GM21619 (cell line): ENCODE measurements around the gene PLXNA2.

ENCODE experiments used
- ATAC-seq: cut with Tn5 transposase; IDR thresholded peaks from one replicate; pipeline ENCODE4 v1.9.1; 2021; ENCODE audit not compliant: unreplicated experiment

Gene PLXNA2

DNA sequence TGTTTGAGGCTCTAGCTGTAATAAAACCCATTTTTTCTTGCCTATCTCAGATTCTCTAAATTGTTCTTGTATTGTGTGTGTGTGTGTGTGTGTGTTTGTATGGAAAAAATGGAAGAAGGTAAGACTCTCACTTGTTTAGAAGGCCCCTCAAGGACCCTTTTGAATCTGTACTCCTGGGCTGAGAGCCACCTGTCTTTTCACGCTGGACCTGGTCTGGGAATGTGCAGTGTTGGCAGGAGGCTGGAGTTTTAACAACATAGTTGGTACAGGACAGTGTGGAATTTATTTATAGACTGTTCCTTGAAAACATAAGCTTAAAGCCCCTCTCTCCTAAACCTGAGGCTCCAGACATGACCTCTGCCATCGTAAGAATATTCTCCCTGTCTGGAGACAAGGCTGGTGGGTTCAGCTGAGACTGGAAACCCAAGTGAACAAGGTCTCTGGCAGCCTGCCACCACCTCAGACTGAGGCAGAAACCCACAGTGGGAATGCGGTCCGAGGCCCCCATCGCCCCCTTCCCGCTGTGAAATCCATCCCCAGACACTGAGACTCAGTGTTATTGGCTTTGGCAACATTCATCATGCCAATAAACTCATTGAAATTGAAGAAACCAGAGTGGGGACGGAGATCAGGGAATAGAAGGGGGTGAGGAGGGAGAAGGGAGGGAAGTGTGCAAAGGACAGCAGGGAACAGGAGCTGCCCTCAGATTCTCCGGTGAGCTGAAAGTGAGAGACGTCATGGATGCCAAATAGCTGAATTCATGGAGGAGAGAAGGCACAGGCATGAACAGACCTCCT is 24.6 kb upstream of the PLXNA2 start:
- no peak for ATAC-seq

DNA sequence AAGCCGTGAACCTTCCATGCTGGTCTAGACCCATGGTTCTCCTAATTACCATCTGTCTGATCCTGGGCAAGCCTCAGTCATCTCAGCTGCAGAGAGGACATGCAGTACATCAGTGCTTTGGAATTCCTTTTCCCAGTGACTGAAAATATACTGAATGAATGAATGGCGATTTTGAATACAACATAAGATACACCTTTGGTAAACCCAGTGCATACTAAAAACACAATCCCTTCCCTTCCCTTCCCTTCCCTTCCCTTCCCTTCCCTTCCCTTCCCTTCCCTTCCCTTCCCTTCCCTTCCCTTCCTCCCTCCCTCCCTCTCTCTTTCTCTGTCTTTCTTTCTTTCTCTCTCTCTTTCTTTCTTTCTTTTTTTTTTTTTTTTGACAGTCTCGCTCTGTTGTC is 21.3 kb upstream of the PLXNA2 start:
- no peak for ATAC-seq

DNA sequence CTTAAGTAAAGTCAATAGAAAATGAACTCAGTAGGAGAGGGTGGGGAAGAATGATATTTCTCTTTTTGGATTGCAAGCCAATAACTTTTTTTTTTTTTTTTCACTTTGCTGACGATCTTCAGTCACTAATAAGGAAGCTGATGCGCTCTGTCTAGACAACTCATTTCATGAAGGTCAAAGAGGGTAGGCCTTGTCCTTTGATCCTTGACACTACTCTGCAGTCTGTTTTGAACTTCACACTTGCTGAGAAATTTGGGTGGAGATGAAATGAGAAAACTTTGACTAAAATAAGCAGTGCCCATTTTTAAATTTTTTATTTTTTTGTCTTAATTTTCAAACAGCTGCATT is 20.9 kb upstream of the PLXNA2 start:
- ATAC-seq = no peak

DNA sequence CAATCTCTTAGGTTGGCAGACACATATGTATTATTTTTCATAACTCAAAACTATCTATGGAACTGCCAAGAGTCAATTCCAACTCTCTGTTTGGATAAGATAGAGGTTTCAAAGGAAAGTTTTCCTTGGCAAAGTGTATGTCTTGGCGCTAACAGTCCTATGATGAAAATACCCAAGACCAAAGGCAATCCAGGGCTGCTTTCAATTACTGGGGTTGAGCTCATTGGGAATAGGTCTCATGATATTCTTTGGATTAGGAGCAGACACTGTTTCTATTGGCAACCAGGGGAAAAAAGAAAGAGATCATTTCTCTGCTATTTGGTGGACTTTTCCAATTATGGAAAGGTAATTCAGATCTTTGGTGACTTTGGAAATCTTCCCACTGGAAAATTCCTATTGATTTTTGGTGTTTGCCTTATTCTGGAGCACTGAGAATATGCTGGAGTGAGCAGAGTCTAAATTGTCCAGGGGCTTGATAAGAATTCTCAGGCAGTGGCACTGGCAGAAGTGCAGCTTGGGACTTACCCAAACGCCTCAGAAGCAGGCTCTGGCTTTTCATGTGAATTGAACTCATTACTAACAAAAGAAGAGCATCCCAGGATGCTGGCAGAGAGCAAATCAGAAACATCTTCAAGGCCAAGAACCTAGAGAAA is 20.4 kb upstream of the PLXNA2 start:
- ATAC-seq = no peak

DNA sequence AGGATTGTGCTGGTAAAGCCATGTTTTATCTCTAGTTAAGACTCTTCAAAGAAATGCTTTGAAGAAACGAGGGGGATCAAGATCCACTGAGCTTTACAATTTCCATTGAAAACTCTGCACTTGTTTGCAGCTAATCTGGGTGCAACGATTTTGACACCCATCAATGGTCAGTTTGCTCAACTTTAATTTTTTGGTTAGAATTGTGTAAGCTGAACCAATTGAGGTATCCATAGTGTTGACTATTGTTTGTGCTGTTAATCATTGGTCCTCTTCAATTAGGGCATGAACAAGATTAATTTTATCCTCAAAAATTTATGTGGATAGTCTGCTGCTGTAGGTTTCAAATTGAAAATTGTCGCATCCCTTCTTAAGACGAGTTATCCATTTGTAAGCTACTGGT is 17.7 kb upstream of the PLXNA2 start:
- ATAC-seq = no peak

DNA sequence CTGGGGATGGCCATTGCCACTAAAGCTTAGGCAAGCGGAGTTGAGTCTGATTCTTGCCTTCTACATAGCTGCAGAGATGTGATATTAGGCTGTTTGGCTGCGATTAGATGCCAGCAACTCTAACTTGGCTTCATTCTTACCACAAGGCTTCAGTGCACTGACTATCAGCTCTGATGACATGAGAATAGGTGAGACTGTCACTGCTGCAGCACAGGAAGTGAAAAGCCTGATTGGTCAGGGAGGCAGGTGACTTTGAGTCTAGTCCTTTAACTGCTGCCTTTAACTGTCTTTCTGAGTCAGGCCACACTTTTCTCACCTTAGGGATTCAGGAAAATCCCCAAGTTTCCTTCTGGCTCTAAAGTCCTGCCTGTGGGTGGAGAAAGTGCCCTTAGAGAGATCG is 14.1 kb upstream of the PLXNA2 start:
- no peak for ATAC-seq

DNA sequence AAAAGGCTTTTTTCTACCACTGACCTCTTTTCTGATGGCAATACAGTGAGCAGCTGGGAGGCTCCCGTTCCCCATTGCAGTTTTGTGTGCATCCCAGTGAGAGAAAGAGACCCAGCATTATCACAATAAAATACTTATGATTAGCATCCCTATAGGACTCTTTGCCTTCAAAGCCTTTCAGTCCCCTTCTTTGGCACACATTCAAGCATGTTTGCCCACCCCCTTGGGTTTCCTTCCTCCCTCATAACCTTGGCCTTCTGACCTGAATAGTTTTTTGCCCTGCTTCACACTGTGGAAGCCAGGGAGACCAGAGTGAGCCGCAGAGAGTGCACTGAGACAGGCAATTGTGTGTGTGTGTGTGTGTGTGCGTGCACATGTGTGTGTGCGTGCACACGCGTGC is 13.2 kb upstream of the PLXNA2 start:
- ATAC-seq = no peak

DNA sequence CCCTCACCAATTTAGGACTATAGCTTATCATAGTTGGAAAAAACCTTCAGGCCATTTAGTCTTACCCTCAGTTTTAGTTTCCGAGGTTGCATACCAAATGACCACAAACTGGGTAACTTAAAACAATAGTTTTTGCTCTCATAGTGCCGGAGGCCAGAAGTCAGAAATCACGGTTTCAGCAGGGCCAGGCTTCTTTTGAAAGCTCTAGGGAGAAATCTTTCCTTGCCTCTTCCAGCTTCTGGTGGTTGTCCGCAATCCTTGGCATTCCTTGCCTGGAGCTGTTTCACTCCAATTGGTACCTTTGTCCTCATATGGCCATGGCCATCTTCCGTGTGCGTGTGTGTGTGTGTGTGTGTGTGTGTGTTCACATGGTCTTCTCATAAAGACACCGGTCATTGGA is 12.4 kb upstream of the PLXNA2 start:
- ATAC-seq = no peak

DNA sequence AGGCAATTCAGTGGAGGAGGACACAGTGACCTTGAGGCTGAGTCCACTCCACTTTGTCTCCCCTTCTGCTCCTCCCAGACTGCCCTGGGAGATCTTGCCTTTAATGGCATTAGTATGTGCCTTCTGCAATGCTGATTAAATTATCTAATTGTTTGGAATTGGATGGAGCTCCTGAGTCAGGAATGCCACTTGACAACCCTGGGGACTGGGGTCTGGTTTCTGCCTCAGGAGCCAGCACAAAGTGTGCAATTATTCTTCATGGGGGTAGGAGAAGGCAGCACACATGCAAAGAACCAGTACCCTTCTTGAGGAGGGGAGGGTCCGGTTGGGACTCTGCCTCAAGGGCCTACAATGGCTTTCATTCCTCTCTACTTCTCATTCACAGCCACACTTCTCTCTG is 11.9 kb upstream of the PLXNA2 start:
- ATAC-seq = no peak

DNA sequence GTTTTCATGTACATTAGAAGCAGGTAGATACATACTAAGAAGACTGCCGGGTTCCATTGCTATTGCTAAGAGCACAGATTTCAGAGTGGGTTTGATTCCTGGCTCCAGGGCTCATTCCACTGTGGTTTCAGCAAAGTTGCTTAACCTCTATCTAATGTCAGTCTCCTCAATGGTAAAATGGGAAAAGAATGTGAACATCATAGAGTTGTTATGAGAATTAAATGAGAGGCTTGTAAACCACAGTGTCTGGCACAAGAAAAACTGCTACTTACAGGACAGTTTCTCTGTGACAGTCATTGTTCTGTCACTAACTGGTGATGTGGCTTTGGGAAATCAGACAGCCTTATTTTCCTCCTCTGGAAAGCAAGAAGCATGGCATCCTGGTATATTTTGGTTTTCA is 10.7 kb upstream of the PLXNA2 start:
- ATAC-seq = no peak

DNA sequence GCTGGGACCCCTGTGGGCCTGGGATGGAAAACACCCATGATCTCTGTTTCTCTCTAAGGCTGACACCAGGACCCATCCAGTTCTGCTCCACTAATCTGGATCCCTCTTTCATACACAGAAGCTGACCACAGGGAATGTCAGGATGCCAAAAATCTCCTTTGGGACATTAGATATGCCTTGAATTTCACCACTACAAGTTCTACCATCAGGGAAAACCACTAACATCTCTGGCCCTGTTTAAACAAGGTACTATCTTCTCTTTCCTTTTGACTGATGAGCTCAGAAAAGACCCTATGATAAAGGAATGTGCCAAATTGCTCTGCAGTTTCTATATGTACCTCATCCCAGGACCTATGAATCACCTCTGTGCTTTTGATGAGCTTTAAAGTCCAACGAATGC is 10.2 kb upstream of the PLXNA2 start:
- no peak for ATAC-seq

DNA sequence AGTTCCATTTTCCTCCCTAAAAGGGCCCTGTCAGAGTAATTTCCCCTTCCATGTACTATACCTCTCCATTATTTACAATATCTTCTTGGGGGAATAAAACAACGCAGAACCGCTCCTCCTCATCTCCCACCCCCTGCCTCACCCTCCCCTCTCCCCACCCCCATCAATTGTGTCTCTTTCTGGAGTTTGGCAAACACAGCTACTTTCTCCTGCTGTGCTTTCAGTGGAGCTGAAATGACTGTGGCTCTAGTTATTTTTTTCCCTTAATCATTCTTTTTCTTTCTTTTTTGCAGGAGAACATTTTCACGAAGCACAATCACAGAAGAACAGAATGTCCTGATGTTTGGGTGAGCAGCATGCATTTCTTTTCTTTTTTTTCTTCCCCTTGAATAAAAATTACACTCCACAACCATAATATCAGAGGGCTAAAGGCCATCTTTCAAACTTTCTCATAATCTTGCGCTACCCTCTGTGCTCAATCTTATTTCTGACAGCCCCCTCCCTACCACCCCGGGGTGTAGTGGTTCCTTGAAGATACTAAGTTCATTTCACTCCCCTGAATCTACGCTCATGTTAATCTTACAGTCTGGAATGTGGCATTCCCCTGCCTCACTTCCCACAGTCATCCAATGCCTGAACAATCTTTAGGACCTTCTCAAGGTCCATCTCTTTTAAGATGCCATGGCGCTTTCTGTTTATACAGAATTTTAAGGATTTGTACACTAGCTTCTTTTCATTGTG is 8.8 kb upstream of the PLXNA2 start:
- ATAC-seq = no peak

DNA sequence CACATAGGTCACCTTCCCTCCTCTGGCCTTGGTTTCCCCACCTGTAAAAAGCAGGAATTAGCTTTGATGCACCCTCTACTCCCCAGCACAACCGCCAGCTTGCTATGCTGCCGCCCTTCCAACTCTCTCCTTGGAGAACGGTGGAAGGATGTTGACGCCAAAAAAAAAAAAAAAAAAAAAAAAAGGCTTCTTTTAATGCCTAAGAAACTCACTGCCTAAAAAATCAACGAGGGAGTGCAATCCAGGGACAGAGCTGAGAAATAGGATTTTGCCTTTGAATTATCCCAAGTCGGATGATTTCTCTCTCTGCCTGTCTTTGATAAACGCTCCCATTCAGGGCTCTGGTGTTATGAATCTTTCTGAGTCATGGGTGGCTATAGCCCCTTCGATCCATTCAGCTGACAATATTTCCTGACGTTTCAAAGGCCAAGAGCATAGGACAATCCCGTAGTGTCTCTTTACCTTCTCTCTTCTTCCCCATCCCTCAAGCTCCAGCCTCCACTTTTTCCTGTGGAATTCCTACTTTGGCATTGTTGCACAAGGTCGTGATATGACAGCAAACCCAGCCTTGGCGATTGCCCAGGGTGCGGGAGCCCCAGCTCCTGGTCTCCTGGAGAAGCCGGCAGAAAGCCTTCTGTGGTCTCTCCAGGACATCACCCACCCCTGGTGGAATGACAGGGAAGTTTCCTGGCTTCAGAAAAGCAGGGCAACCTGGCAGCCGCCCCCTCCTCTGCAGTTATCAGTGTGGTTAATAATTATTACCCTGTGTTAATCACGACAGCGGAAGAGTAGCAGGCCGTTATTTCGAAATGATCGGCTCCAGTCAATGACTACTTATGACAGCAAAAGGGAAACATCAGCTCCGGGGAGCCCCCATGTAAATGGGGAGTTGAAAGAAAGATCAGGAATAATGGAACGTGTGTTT is 8.0 kb upstream of the PLXNA2 start:
- no peak for ATAC-seq

DNA sequence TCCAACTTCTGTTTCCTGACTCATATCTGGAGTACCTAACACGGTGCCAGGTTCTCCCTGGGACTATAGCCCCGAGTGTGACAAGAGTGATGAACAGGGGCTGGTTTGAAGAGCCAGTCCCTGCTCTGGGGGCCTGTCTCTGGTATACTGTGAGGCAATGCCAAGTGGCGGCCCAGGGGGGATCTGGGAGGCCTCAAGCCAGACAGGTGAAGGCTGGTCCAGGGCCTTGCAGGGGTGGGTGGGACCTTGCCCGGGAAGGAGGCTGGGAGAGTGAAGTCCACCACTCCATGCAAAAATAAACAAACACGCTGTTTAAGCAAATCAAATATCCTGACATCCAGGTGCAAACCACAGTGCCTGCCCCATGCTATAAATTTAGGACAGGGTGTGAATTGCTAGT is 6.8 kb upstream of the PLXNA2 start:
- ATAC-seq = no peak

DNA sequence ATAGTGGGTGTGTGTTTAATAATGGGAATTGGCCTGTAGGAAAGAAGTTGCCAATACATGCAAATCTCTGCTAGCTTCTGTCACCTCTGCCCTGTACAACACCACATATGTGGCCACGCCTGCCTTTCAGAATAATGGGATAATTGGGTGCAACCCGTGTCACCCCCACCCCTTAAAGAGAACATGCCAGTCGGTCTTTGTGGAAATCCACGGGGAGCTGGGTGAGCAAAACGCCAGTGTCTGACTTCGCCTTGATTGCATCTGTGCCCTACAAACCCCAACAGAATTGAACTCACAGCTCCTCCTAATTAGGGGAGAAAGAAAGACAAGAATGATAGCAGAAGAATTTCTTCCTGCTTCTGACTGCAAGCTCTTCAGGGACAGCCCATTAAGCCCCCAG is 6.4 kb upstream of the PLXNA2 start:
- no peak for ATAC-seq

DNA sequence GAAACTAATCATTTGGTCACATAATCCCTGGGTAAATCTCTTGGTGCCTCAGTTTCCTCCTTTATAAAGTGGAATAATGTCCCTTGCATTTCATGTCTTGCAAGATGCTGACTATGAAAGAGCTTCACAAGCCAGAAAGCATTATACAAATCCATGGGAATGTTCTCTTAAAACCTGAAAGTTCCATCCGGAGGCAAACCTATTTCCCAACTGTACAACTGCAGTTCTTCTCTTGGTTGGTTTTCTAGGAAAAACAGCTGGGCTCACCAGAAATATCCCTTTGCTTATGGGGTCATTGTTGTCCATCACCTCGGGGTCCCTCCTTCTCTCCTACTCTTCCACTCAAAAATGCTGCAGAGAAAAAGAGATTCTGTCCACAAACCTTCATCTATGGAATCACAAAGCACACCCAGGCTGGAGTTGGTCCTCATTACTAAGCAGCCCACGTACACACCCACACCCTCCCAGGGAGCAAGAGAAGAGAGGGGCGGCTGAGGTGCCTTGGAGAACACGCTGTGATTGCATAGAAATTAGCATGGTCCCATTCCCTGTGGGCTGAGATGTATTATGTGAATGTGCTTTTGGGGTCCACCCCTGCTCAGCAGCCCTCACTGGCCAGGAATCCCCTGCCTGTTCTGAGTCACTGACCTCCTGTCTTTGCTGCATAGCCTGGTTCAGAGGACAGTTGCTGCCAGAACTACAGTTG is 5.0 kb upstream of the PLXNA2 start:
- no peak for ATAC-seq

DNA sequence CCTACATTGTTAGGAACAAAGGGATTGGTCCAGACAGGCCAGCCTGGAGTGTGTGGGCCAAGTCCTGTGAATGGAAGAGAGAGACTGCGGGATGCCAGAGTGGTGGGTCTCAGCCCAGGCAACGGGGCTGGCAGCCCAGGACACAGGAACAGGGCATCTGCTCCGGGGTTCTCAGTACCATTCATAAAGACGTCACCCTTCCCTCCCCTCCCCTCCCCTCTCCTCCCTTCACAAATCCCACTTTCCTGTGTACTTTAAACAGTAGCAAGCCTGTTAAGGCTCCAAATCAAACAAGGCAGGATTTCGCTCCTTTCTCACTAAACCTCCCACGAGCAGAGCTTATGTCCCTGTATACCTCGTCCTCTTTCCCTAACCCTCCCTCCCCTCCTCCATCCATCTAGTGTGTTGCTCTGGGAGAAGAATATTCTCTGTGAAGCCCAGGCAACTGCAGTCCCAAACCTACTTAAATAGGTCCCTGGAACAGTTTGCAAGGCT is 4.2 kb upstream of the PLXNA2 start:
- ATAC-seq = no peak

DNA sequence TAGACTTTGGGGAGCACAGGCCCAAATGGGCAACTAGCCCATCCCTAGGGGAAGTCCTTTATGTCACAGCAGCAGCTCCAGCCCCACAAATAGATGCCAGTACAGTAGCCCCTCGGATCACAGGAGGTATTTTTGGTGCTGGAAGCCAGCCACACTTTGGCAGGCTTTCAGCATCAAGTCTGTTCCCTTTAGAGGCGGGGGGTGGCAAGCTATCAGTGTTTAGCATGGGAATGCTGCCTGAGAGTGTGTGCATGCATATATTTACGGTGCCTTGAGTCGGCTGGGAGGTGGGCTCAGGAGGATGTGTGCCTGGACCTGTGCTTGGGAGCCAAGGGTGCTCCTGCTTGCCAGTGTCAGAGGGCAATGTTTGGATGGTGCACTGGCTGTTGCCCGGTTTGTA is 3.5 kb upstream of the PLXNA2 start:
- ATAC-seq = no peak

DNA sequence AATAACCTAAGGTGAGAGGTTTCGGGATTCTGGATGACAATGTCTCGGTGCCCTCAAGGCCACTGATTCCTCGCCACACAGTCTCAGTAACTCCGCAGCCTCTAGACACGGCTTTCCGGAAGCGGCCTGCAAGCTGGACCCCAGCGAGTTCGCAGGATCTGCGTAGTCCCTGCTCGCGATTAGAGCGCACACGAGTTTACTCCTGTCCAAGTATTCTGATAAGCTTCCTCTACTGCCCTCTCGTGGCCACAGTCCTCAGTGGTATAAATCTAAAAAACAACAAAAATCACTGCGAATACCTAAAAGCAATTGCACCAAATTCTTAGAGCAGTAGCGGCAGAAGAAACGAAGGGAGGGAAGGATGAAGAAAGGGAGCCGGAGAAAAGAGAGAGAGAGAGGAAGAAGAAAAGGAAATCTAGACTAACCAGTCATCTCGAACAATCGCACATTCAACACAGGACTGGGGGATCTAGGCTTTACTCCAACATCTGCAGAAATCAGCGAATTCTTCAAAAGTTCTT is 1.1 kb upstream of the PLXNA2 start:
- peak; percentile 77 for ATAC-seq

DNA sequence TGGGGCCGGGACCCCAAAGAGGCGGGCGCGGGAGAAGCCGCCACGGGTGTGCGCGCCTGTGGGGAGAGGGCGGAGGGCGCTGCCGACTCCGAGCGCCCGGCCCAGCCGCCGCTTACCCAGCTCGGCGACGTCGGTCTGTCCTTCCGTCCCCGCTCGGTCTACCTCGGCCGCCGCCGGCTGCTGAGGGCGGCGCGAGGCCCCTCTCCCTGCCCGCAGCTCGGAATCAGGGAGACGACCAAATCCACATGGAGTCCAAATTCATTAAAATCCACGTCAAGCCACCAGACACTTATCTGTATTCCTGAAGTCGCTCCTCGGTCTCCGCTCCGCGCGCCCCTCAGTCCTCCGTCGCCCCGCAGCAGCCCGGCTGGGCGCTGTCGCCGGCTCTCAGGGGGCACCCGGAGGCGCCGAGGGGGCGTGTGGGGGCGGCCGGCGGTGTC is 637 bp downstream of the PLXNA2 start:
- no peak for ATAC-seq
